ENCODE measurements around the gene CENPC.
"Not testable (repeated sequence)": the region's sequence is repeated elsewhere in the genome, so short reads cannot be mapped to it uniquely, and the experiment has no call there.

The CENPC gene

DNA sequence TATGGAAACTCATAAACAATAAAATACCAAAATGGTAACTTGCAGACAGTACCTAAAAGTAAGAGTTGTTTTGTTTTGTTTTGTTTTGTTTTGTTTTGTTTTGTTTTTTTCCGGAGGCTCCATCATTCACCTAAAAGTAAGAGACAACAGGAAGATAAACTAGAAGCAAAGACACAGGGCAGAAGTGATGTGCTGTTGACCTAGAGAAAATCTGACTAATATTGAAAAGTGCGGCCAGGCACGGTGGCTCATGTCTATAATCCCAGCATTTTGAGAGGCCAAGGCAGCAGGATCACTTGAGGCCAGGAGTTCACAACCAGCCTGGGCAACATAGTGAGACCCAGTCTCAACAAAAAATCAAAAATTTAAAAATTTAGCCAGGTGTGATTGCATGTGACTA is 5.6 kb upstream of the CENPC start:
- no peak for DNase-seq

DNA sequence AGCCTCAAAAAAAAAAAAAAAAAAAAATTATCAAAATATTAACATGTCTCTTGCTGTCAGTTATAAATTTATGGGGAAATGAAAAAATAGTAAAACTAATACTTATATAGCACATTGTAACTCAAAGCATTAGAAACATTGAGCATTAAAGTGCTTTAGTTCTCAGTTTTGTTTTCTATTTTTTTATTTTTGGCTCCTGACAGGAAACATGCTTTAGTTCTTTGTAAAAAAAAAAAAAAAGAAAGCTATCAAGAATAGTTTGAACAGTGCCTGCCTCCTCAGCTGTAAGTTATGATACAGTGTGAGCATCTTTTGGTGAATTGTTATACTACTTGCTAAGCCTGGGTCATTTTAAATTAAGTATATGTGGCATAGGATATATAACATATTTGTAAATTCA is 5.1 kb upstream of the CENPC start:
- no peak for DNase-seq

DNA sequence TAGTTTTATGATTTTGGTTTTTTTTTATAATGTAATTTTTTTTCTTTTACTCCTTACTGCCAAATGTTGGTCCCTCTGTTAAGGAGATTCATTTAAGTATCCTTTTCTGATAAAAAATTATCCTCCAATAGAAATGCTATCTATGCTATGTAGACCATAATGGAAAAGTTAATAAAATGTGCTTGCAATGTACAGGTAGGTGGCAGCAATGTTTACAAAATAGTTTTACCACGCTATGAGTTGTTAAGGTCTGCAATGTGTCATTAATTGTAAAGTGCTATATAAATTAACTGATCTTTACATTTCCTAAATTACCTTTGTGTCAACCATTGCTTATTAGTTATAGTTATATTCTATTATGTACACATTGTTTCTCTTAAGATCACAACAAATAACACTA is 3.8 kb upstream of the CENPC start:
- peak; percentile 43 for DNase-seq

DNA sequence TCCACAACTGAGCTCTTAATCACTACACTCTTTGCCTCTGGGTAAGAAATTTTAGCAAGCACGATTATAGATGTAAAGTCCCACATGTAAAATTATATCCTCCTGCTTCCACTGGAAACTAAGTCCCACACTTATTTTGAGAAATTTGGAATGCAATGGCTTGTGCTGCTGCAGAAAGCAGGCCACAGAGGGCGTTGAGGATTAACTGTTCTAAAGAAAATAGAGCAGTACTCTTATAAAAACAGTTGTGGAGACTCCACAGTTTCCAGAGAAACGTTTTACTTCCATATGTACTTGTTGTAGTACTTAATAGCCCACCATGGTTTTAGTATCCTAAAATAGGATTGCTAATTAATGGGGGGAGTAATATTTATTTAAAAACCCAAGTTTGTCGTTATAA is 1.7 kb upstream of the CENPC start:
- DNase-seq: no peak

DNA sequence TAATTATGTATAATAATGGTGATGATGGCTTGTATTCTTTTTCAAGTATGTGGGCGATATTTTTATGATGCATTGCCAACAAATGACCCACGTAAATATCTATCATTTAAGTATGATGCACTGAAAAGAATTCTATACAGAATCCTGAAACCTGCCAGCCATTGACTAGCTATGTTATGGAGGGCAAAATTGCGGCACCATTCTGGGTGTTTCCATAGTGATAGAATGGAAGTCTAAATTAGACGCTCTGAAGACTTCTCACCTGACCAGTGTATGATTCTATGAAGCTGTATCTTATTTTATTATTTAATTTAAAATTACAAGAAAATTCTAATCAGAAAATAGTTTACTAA is 677 bp upstream of the CENPC start:
- no peak for DNase-seq

DNA sequence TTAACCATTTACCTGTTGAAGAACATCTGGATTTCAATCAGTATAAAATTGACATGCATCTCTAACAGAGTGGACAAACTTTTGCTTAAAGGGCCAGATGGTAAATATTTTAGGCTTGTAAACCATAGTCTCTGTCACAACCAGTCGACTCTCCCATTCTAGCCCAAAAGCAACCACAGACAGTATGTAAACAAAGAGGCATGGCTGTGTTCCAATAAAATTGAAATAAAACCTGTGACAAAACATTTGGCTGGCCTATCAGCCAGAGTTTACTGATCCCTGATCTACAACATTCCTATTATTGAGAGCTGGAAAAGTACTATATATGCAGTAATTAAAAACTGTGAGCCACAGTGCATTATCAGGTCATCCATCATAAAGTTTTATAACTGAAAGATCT is 3.2 kb downstream of the CENPC start:
- DNase-seq: no peak

DNA sequence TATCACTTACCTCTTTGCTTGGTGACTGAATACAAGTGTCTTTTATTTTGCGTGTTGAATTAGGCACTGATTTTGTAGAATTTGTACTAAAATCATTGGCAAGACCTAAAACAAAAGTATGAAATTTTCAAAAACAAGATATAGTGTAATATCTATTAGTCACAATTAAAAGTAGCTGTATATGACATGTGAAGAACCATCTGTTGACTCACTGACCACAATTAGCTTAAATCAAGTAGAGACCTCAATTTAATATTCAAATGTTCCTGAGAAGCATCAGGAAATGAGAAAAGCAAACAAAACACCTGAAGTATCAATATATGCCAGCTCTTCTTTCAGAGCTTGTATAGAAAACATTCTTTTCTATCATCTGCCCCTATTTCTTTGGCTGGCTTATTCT is 5.5 kb downstream of the CENPC start:
- no peak for DNase-seq

DNA sequence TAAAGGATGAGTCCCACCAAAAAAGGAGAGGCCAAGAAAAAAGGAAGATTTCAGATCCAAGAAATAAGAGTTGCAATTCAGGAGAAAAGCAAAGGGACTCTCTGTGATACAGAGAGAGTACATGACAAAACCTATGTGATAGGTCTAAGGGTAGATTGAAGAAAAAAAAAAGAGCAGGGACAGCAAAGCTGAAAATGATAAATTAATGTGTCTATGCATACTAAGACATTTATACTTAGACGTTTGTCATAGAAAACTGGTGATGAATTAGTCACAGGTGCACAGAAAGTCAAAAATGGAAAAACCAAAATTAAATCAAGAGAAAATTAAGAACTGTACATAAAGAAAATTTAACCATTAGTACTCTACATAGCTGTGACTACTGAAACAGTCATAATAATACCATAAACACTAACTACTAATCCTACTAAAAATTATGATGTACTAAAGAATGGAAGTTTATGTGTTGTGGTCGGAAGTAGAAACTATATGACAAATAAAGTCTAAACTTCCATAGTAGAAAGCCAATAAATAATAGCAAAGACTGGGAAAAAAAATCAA is 9.9 kb downstream of the CENPC start:
- DNase-seq: no peak

DNA sequence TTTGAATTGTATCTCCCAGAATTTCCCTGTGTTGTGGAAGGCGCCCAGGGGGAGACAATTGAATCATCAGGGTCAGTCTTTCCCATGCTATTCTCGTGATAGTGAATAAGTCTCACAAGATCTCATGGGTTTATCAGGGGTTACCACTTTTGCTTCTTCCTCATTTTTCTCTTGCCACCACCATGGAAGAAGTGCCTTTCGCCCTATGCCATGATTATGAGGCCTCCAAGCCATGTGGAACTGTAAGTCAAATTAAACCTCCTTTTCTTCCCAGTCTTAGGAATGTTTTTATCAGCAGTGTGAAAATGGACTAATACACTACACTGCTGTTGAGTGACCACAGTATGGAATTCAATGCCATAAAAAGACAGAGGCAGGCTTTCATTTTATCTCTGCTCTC is 12.2 kb downstream of the CENPC start:
- no peak for DNase-seq

DNA sequence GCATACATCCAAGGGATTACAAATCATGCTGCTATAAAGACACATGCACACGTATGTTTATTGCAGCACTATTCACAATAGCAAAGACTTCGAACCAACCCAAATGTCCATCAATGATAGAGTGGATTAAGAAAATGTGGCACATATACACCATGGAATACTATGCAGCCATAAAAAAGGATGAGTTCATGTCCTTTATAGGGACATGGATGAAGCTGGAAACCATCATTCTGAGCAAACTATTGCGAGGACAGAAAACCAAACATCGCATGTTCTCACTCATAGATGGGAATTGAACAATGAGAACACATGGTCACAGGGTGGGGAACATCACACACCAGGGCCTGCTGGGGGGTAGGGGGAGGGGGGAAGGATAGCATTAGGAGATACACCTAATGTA is 12.9 kb downstream of the CENPC start:
- DNase-seq: not testable (repeated sequence)

DNA sequence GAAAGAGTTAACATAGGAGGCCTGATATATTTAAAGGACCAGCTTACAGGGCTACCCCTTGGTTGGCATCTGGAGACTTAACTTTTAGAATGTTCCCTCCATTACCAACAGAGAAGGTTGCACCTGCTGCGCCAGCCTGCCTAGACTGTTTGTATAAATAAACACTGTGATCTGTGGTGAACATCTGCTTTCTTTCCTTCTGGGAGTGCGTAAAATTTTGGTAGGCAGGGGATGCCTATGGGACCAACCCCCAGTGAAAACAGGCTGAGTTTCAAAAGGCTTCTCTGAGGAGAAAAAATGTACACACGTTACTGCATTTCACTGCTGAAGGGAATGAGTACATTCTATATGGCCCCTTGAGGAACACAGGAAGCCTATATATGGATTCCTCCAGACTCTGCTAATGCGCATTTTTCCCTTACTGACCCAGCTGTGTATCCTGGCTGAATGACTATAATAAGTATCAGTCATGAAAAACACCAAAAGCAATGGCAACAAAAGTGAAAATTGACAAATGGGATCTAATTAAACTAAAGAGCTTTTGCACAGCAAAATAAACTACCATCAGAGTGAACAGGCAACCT is 13.8 kb downstream of the CENPC start:
- DNase-seq: no peak

DNA sequence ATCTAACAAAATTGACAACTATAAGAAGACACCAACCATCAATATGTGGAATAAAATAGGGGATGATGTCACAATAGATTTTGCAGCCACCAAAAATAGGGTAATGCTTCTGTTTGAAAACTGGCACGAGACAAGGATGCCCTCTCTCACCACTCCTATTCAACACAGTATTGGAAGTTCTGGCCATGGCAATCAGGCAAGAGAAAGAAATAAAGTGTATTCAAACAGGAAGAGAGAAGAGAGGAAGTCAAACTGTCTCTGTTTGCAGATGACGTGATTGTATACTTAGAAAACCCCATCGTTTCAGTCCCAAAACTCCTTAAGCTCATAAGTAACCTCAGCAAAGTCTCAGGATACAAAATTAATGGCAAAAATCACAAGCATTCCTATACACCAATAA is 21.2 kb downstream of the CENPC start:
- not testable (repeated sequence) for DNase-seq

DNA sequence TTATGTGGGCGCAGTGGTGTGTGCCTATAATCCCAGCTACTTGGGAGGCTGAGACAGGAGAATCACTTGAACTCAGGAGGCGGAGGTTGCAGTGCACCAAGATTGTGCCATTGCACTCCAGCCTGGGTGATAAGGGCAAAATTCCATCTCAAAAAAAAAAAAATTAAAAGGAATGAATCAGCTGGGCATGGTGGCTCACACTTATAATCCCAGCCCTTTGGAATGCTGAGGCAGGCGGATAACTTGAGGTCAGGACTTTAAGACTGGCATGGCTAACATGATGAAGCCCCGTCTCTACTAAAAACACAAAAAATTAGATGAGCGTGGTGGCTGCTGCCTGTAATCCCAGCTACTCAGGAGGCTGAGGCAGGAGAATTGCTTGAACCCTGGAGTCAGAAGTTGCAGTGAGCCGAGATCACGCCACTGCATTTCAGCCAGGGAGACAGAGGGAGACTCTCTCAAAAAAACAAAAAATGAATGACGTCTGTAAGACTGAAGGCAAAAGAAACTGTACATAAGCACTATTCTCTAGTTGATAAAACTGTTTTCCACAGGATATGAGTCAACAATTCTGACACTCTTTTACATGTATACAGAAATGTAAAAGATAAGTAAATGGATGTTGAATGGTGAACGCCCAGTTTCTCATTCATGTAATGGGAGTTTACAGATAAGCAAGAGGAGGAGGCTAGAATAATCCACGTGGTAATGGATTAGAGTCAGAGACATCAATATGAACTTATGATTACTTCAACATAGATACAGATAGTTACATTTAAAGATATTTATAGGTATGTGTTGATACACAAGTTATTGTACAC is 22.2 kb downstream of the CENPC start:
- DNase-seq: peak; percentile 55

DNA sequence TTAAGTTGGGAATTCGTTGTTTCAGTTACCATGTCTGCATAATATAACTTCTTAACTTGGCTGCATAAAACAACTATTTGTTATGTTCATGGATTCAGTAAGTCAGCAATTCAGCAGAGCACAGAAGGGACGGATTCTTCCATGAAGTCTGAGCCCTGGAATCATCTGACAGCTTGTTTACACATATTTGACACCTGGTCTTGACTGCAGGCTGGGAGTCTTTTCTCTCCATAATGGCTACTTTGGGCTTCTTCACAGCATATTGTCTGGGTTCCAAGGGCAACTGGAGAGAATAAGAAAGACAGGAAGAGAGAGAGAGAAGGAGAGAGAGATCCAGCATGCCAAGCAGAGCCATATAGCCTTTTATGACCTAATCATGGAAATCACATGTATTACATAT is 23.1 kb downstream of the CENPC start:
- DNase-seq: no peak

DNA sequence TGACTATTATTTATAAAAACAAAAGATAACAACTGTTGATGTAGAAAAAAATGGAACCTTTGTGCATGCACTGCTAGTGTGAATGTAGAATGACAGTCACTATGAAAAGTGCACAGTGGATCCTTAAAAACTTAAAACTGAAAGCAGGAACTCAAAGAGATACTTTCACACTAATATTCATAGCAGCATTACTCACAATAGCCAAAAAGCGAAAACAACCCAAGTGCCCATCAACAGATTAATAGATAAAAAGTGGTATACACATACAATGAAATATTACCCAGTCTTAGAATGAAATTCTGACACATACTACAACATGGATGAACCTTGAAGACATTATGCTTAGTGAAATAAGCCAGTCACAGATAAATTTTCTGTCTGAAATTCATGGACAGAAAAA is 23.8 kb downstream of the CENPC start:
- DNase-seq: peak; percentile 54

DNA sequence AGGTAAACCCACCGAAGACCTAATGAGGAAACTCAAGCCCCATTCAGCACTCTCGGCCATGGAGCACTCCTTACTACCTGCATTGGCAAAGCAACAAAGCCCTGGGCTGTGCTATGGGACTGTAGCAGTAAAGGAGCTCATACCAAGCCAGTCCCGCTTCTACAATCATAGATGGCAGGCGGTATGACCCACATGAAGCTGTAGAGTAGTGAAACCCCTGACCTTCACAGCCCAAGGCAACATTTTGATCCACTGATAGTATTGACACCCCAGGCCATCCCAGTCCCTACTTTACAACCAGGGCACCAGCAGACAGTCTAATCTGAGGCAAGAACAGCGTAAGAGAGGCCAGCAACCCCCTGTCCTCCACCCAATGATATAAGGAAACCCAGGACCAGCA is 25.2 kb downstream of the CENPC start:
- no peak for DNase-seq

DNA sequence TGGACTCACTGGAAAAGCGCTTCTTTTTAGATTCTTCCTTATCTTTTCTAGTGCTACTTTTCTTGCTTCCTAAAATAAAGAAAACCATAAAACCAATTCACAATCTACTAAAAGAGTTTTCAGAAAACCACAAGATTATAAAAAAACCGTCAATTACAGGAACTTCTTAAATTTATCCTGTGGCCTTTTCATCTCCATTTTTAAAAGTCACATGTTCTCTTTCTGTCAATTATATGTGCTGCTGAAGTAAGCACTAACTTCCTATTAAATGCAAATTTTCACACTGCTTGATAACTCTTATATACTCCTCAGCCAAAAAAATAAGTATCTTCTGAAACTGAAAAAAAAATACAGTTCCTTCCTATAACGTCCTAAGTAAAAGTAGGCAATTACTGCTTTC is 32.8 kb downstream of the CENPC start:
- DNase-seq: no peak

DNA sequence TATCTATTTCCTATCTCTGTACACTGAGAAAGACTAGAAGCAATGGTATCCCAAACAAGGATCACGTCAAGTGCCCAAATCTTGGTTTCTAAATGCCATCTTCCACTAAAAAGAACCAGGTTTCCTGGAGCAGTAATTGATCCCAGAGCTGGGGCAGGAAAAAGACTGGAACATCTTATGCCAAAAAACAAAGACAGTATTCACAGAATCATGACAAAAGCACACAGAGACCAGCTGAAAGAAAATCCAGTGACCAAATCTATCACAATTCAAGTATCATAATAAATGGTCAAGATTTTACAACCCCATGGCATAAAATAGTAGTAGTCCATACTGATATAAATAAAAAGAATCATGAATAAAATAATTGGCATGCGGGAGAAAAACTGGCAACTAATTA is 44.9 kb downstream of the CENPC start:
- no peak for DNase-seq

DNA sequence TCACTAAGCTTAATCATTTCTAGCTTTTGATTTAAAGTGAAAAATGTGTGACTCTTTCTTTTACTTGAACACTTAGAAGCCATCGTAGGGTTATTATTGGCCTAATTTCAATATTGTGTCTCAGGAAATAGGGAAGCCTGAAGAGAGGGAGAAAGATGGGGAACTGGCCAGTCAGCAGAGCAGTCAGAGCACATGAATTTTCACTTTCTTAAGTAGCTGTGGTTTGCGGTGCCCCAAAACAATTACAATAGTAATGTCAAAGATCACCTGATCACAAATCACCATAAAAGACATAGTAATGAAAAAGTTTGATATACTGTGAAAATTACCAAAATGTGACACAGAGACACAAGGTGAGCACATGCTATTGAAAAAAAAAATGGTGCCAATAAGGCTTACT is 45.5 kb downstream of the CENPC start:
- peak; percentile 10 for DNase-seq

DNA sequence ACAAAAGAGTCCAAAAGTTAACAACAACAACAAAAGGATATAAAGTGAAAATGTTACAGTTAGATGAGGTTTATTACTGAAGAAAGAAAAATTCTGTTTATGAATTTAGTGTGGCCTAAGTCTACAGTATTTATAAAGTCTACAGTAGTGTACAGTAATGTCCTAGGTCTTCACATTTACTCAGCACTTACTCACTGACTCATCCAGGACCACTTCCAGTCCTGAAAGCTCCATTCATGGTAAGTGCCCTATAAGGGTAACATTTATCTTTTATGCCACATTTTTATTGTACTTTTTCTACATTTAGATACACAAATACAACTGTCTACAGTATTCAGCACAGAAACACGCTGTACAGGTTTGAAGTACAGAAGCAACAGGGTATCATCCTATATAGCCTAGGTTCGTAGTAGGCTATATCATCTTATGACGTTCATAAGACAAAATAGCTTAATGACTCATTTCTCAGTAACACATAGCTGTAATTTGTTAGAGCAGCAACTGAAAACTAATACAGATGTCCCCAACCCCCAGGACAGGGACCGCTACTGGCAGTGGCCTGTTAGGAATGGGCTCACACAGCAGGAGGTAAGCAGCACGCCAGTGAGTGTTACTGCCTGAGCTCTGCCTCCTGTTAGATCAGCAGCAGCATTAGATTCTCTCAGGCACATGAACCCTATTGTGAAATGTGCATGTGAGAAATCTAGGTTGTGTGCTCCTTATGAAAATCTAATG is 61.3 kb downstream of the CENPC start:
- DNase-seq: peak; percentile 40

DNA sequence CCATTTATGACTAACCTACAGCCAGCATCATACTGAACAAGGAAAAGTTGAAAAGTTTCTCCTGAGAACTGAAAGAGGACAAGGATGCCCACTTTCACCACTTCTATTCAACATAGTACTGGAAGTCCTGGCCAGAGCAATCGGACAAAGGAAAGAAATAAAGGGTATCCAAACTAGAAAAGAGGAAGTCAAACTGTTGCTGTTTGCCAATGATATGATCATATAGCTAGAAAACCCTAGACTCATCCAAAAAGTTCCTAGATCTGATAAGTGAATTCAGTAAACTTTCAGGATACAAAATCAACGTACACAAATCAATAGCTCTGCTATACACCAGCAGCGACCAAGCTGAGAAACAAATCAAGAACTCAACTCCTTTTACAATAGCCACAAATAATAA is 64.5 kb downstream of the CENPC start:
- no peak for DNase-seq

DNA sequence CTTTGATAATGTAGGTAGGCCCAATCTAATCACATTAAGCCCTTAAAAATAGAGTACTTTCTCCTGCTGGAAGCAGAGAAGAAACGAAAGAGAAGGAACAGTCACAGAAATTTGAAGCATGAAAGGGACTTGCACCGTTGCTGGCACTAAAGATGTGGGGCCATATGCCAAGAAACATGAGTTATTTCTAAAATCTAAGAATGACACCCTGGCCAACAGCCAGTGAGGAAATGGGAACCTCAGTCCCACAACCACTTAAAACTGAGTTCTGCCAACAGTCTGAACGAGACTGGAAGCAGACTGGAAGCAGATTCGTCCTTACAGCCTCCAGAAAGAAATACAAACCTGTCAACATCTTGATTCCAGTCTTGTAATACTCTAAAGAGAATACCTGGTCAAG is 70.1 kb downstream of the CENPC start:
- DNase-seq: peak; percentile 50

DNA sequence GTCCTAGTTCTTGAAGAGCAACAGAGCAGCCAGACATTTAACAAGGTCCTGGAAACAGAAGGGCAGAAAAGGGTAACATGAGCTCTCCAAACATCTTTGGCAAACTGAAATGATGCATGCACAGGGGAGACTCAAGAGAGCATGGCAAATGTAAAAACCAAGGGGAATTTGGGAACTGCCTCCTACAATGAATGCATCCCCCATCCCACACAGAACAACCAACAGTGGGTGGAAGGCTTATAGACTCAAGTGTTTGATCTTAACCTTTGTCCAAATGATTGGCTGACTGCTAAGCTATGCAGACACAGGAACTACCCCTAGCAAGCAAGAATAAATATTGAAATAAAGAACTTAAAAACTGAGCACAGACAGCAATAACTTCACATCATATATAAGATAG is 74.4 kb downstream of the CENPC start:
- DNase-seq: no peak

DNA sequence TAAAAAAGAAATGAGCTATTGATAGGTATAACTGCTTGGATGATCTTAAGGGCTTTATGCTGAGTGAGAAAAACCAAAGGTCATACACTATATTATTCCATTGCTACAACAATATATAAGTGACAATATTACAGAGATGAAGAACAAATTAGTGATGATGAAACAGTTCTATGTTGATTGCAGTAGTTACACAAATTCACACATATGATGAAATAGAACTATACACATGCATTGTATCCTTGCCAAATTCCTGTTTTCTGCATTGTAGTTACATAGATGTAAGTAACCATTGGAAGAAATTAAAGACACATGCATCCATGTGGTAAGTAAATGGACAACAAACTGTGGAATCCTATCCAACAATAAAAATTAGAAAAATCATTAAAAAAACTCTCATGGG is 76.5 kb downstream of the CENPC start:
- DNase-seq: no peak

All from activated CD4-positive, alpha-beta T cell treated with anti-CD3 and anti-CD28 coated beads, Interleukin-2, amount 50 U/mL, for 16 hours (primary cell).